ENCODE results near the gene VPS18. TPM values are rescaled to one million over a fixed set of nuclear protein-coding genes. Genes with fewer than 3 reads are reported as not detected.

VPS18 gene
- total and polyA plus RNA-seq, 7 donors: 8.1 to 20.5 (median 15.2) TPM

GRCh38 chr15:40906991-40907802 lies 12.9 kb downstream of the VPS18 start:
- Histone ChIP-seq H3K9me3 (no peaks in the 10 kb centered on the region), H3K36me3 (ENCODE audit: insufficient read depth in 1 of 2, low read depth in 1 of 2) (peaks cover 0 to 21% of the 10 kb centered on the region in 2 donors), H3K27me3 (ENCODE audit: insufficient read depth in 3 of 3, low read length in 2 of 3) (no peaks in the 10 kb centered on the region), H3K27ac (peak overlapping the region; percentile 97), H3K4me3 (peak overlapping the region; percentile 69), H3K4me1 (peaks cover 51% of the 10 kb centered on the region)
- no peak for TF ChIP-seq CTCF (IDR thresholded peaks at IDR 0.05)
- intact Hi-C loops (cut with DNase I): loop anchor here (1.0 to 10.0 kb wide), 6 partner anchors 35 to 325 kb away; partner anchors contain the start of genes CHP1 (in 1 of the 2), EXD1 (in 1 of the 2) and INO80 (in 1 of the 2)
- peak in 1 of 2 donors; percentile 59 for DNase-seq
- peak in 3 of 4 donors; percentile 15 to 29 (median 17) for ATAC-seq
- 10 to 14% (median 13%) methylated on average over 19 to 22 of the region's 22 CpGs for WGBS, 3 donors

- TF ChIP-seq CTCF (IDR thresholded peaks at IDR 0.05): no peak
- Histone ChIP-seq H3K27me3 (ENCODE audit: insufficient read depth in 3 of 3, low read length in 2 of 3) (no peaks in the 10 kb centered on the region), H3K4me3 (no peak overlapping the region), H3K4me1 (peaks cover 51% of the 10 kb centered on the region), H3K36me3 (ENCODE audit: insufficient read depth in 1 of 2, low read depth in 1 of 2) (peaks cover 0 to 13% of the 10 kb centered on the region in 2 donors), H3K27ac (peak overlapping the region; percentile 97), H3K9me3 (no peaks in the 10 kb centered on the region)
- ATAC-seq: no peak
- intact Hi-C loops (cut with DNase I): loop anchor here (5.0 to 10.0 kb wide), 5 partner anchors 34 to 324 kb away; partner anchors contain the start of genes CHP1 (in 1 of the 2), EXD1 (in 1 of the 2) and INO80 (in 1 of the 2)
- 87 to 88% (median 88%) methylated on average over 7 of the region's 7 CpGs for WGBS, 3 donors
- no peak for DNase-seq
These were observed 13.8 kb downstream of the VPS18 start for GRCh38 chr15:40908095-40908494.

- intact Hi-C loops (cut with DNase I): loop anchor here (5.0 to 10.0 kb wide), 5 partner anchors 32 to 322 kb away; partner anchors contain the start of genes CHP1 (in 1 of the 2), EXD1 (in 1 of the 2) and INO80 (in 1 of the 2)
These were observed 15.7 kb downstream of the VPS18 start for GRCh38 chr15:40909662-40910630.

More at GRCh38 chr15:40909662-40910630, 15.7 kb downstream of the VPS18 start:
- H3K4me3 ChIP-seq: no peak overlapping the region
- H3K27ac ChIP-seq: no peak overlapping the region
- H3K27me3 ChIP-seq (ENCODE audit: insufficient read depth in 3 of 3, low read length in 2 of 3): no peaks in the 10 kb centered on the region
- ATAC-seq (peak; percentile 53 to 72 (median 64)), DNase-seq (peak; percentile 75 to 89)
- TF ChIP-seq CTCF (IDR thresholded peaks at IDR 0.05): no peak
- peaks cover 48% of the 10 kb centered on the region for H3K4me1 ChIP-seq
- H3K36me3 ChIP-seq (ENCODE audit: insufficient read depth in 1 of 2, low read depth in 1 of 2): peaks cover 0 to under 1% of the 10 kb centered on the region in 2 donors
- H3K9me3 ChIP-seq: no peaks in the 10 kb centered on the region
- WGBS, 3 donors: 25 to 29% (median 29%) methylated on average over 17 of the region's 17 CpGs

Data from psoas muscle (tissue), 8 donors.